GM12878 (cell line): ENCODE results near the gene MED25. TPM values are rescaled to one million over a fixed set of nuclear protein-coding genes. Genes with fewer than 3 reads are reported as not detected.

Experiments
- ATF7 ChIP-seq: fragments of 450-650 bp; IDR thresholded peaks from 2 replicates; pipeline ENCODE4 v1.6.1; 2016; ENCODE audit warnings: low read depth, mild to moderate bottlenecking
- BHLHE40 ChIP-seq, 2 experiments: fragments of 450-650 bp in 1 of 2; IDR thresholded peaks; 2 replicates each; pipeline ENCODE4 v1.6.1; 2011 to 2017; ENCODE audit warnings: low read depth in 2 of 2, borderline replicate concordance in 1 of 2, improper control_type of control experiment in 1 of 2, low read length in 1 of 2, mild to moderate bottlenecking in 1 of 2
- DPF2 ChIP-seq: fragments of 450-650 bp; IDR thresholded peaks from 2 replicates; pipeline ENCODE4 v1.6.1; 2017; ENCODE audit warnings: mild to moderate bottlenecking
- EED ChIP-seq: sonication (generic); IDR thresholded peaks from 2 replicates; pipeline ENCODE4 v1.6.1; 2016; ENCODE audit warnings: antibody characterized with exemption, low read depth
- HCFC1 ChIP-seq: fragments of 150-350 bp; IDR thresholded peaks from 2 replicates; pipeline ENCODE4 v1.6.1; 2014; ENCODE audit warnings: low read length
- HDGF ChIP-seq: fragments of 450-650 bp; IDR thresholded peaks from 2 replicates; pipeline ENCODE4 v1.6.1; 2016; ENCODE audit warnings: antibody characterized with exemption
- NFIC ChIP-seq: IDR thresholded peaks from 2 replicates; pipeline ENCODE4 v1.6.1; 2012; ENCODE audit warnings: low read depth, mild to moderate bottlenecking, inconsistent platforms, low read length, moderate library complexity
- NR2C1 ChIP-seq: fragments of 450-650 bp; IDR thresholded peaks from 2 replicates; pipeline ENCODE4 v1.6.1; 2017; ENCODE audit warnings: antibody characterized with exemption, mild to moderate bottlenecking, moderate library complexity
- POLR2A ChIP-seq: IDR thresholded peaks from 2 replicates; pipeline ENCODE4 v1.6.1; 2011; ENCODE audit warnings: low read depth, mild to moderate bottlenecking, low read length
- POLR2AphosphoS2 ChIP-seq: IDR thresholded peaks from 2 replicates; pipeline ENCODE4 v1.6.1; 2011; ENCODE audit warnings: low read depth, mild to moderate bottlenecking, low read length, improper control_type of control experiment, moderate library complexity
- POU2F2 ChIP-seq: IDR thresholded peaks from 3 replicates; pipeline ENCODE4 v1.6.1; 2011; ENCODE audit warnings: low read depth, mild to moderate bottlenecking, low read length, borderline replicate concordance
- RAD51 ChIP-seq: fragments of 450-650 bp; IDR thresholded peaks from 2 replicates; pipeline ENCODE4 v1.6.1; 2016; ENCODE audit warnings: moderate library complexity, mild to moderate bottlenecking, inconsistent platforms
- SMARCA5 ChIP-seq: fragments of 450-650 bp; IDR thresholded peaks from 2 replicates; pipeline ENCODE4 v1.6.1; 2017; ENCODE audit warnings: mild to moderate bottlenecking
- SMC3 ChIP-seq: IDR thresholded peaks from 2 replicates; pipeline ENCODE4 v1.6.1; 2011; ENCODE audit warnings: low read length, improper control_type of control experiment, borderline replicate concordance
- YY1 ChIP-seq: IDR thresholded peaks from 2 replicates; pipeline ENCODE4 v1.6.1; 2011; ENCODE audit warnings: low read depth, mild to moderate bottlenecking, low read length
- ZNF24 ChIP-seq: fragments of 450-650 bp; IDR thresholded peaks from 2 replicates; pipeline ENCODE4 v1.6.1; 2017; ENCODE audit warnings: antibody characterized with exemption, mild to moderate bottlenecking
- polyA plus RNA-seq, 11 experiments: library from polyadenylated mRNA; depleted of rRNA in 4 of 11; unstranded in 6 of 11; stranded (reverse) in 5 of 11; fragments of >200 nt; fragmentation: Nextera tagmentation in 4 of 11; fragmentation: Illumina TruSeq in 1 of 11; extraction: Ambion mirVana in 4 of 11; extraction: Trizol in 1 of 11; gene quantifications; 1 replicate in 1 of 11; 2 replicates in 10 of 11; pipeline versions ENCODE4 v1.2.1 to v1.2.3, GENCODE V29; 2011 to 2016; ENCODE audit warnings: inconsistent platforms in 2 of 11, missing spikeins in 2 of 11, low read depth in 1 of 11
- total RNA-seq, 4 experiments: library from RNA; depleted of rRNA in 3 of 4; stranded (reverse); fragments of >200 nt in 3 of 4; fragmentation: Illumina TruSeq in 1 of 4; extraction: Trizol in 1 of 4; gene quantifications; 2 replicates each; pipeline versions ENCODE4 v1.2.1 to v1.2.3, GENCODE V29; 2013 to 2021
- TF ChIP-seq, protein P1 (sequence below): fragments of 150-350 bp; IDR thresholded peaks from 2 replicates; pipeline ENCODE4 v1.6.1; 2014; ENCODE audit warnings: mild to moderate bottlenecking, low read depth, low read length
- TF ChIP-seq, protein P2 (sequence below): fragments of 450-650 bp; IDR thresholded peaks from 2 replicates; pipeline ENCODE4 v1.6.1; 2017; ENCODE audit warnings: mild to moderate bottlenecking, moderate library complexity
- TF ChIP-seq, protein P3 (sequence below): fragments of 450-650 bp; conservative IDR thresholded peaks from 2 replicates; pipeline ENCODE4 v1.6.1; 2017; ENCODE audit warnings: mild to moderate bottlenecking, moderate library complexity
- TF ChIP-seq, protein P4 (sequence below), 3 experiments: IDR thresholded peaks in 2 of 3; conservative IDR thresholded peaks in 1 of 3; 2 replicates each; pipeline ENCODE4 v1.5.1; 2011; ENCODE audit warnings: low read depth in 3 of 3, low read length in 3 of 3, mild to moderate bottlenecking in 3 of 3, control low read depth in 2 of 3, moderate library complexity in 2 of 3, inconsistent platforms in 1 of 3, mixed read lengths in 1 of 3; ENCODE audit not compliant: control insufficient read depth in 2 of 3, insufficient read depth in 1 of 3; ENCODE audit errors: extremely low read depth in 1 of 3
- TF ChIP-seq, protein P5 (sequence below): IDR thresholded peaks from 2 replicates; pipeline ENCODE4 v1.6.1; 2011; ENCODE audit warnings: low read depth, mild to moderate bottlenecking, low read length, moderate library complexity, borderline replicate concordance; ENCODE audit errors: extremely low read depth

Gene MED25
- total and polyA plus RNA-seq, 10 of the 15 experiments (the other 5 are each of a cell fraction or from before 2014, with no cell fraction given), result 3.5 to 53.9 (median 17.1) TPM

DNA sequence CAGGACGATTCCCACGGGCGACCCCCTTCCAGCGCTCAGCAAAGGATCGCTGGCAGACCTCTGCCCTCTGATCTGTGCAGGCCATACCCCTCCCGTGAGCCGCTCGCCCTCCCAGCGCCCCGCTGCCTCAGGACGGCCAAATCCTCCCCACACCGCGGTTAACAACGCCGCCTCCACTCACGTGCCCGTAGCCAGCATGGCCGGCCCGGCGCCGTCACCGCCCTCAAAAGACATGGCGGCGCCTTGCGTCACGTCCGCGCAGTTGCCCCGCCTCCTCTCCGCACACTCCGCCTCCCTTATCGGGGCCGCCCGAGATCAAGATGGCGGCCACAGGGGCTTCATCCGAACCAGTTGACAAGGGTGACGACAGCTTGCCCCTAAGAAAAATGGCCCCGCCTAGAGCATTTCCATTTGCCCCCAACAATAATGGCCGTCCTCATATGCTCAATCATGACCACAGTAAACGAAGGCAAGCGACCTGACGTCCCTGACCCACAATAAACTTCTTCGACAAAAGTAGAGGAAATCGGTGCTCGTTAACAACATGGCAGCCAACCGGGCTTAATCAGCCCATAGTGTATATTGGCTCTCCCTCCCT is 58.4 kb downstream of the MED25 start (continued):
- TF ChIP-seq, protein P1, sequence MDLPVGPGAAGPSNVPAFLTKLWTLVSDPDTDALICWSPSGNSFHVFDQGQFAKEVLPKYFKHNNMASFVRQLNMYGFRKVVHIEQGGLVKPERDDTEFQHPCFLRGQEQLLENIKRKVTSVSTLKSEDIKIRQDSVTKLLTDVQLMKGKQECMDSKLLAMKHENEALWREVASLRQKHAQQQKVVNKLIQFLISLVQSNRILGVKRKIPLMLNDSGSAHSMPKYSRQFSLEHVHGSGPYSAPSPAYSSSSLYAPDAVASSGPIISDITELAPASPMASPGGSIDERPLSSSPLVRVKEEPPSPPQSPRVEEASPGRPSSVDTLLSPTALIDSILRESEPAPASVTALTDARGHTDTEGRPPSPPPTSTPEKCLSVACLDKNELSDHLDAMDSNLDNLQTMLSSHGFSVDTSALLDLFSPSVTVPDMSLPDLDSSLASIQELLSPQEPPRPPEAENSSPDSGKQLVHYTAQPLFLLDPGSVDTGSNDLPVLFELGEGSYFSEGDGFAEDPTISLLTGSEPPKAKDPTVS, result no peak
- peak; percentile 88 to 97 for TF ChIP-seq BHLHE40 (IDR thresholded peaks at IDR 0.05; ENCODE audit: borderline replicate concordance in 1 of 2, low read depth in 2 of 2, low read length in 1 of 2)
- peak; percentile 85 for TF ChIP-seq HCFC1
- TF ChIP-seq, protein P2, sequence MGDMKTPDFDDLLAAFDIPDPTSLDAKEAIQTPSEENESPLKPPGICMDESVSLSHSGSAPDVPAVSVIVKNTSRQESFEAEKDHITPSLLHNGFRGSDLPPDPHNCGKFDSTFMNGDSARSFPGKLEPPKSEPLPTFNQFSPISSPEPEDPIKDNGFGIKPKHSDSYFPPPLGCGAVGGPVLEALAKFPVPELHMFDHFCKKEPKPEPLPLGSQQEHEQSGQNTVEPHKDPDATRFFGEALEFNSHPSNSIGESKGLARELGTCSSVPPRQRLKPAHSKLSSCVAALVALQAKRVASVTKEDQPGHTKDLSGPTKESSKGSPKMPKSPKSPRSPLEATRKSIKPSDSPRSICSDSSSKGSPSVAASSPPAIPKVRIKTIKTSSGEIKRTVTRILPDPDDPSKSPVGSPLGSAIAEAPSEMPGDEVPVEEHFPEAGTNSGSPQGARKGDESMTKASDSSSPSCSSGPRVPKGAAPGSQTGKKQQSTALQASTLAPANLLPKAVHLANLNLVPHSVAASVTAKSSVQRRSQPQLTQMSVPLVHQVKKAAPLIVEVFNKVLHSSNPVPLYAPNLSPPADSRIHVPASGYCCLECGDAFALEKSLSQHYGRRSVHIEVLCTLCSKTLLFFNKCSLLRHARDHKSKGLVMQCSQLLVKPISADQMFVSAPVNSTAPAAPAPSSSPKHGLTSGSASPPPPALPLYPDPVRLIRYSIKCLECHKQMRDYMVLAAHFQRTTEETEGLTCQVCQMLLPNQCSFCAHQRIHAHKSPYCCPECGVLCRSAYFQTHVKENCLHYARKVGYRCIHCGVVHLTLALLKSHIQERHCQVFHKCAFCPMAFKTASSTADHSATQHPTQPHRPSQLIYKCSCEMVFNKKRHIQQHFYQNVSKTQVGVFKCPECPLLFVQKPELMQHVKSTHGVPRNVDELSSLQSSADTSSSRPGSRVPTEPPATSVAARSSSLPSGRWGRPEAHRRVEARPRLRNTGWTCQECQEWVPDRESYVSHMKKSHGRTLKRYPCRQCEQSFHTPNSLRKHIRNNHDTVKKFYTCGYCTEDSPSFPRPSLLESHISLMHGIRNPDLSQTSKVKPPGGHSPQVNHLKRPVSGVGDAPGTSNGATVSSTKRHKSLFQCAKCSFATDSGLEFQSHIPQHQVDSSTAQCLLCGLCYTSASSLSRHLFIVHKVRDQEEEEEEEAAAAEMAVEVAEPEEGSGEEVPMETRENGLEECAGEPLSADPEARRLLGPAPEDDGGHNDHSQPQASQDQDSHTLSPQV, result no peak
- TF ChIP-seq HDGF, result peak; percentile 39; the same call in 1 of the 2 replicates
- peak; percentile 93 for TF ChIP-seq NR2C1
- TF ChIP-seq, protein P3, sequence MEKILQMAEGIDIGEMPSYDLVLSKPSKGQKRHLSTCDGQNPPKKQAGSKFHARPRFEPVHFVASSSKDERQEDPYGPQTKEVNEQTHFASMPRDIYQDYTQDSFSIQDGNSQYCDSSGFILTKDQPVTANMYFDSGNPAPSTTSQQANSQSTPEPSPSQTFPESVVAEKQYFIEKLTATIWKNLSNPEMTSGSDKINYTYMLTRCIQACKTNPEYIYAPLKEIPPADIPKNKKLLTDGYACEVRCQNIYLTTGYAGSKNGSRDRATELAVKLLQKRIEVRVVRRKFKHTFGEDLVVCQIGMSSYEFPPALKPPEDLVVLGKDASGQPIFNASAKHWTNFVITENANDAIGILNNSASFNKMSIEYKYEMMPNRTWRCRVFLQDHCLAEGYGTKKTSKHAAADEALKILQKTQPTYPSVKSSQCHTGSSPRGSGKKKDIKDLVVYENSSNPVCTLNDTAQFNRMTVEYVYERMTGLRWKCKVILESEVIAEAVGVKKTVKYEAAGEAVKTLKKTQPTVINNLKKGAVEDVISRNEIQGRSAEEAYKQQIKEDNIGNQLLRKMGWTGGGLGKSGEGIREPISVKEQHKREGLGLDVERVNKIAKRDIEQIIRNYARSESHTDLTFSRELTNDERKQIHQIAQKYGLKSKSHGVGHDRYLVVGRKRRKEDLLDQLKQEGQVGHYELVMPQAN, result peak; percentile 35; the same call in 1 of the 2 replicates
- TF ChIP-seq POLR2AphosphoS2, result peak; percentile 74; the same call in 1 of the 2 replicates
- TF ChIP-seq SMC3, result 0 out of 2 replicates have a peak, but pooled peaks have one; percentile 11
- TF ChIP-seq DPF2, result peak; percentile 47; the same call in 1 of the 2 replicates
- TF ChIP-seq RAD51, result peak; percentile 19; the same call in 1 of the 2 replicates
- TF ChIP-seq NFIC, result no peak
- TF ChIP-seq YY1, result peak; percentile 97
- TF ChIP-seq POU2F2, result no peak; the same call in 2 of the 3 replicates
- TF ChIP-seq SMARCA5, result peak; percentile 69
- no peak for TF ChIP-seq ZNF24
- TF ChIP-seq, protein P4, sequence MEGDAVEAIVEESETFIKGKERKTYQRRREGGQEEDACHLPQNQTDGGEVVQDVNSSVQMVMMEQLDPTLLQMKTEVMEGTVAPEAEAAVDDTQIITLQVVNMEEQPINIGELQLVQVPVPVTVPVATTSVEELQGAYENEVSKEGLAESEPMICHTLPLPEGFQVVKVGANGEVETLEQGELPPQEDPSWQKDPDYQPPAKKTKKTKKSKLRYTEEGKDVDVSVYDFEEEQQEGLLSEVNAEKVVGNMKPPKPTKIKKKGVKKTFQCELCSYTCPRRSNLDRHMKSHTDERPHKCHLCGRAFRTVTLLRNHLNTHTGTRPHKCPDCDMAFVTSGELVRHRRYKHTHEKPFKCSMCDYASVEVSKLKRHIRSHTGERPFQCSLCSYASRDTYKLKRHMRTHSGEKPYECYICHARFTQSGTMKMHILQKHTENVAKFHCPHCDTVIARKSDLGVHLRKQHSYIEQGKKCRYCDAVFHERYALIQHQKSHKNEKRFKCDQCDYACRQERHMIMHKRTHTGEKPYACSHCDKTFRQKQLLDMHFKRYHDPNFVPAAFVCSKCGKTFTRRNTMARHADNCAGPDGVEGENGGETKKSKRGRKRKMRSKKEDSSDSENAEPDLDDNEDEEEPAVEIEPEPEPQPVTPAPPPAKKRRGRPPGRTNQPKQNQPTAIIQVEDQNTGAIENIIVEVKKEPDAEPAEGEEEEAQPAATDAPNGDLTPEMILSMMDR (IDR thresholded peaks at IDR 0.05 in 2 of 3, conservative IDR thresholded peaks at IDR 0.05 in 1 of 3; ENCODE audit: control insufficient read depth in 2 of 3, extremely low read depth in 1 of 3, insufficient read depth in 1 of 3, low read depth in 3 of 3, low read length in 3 of 3), result no peak
- TF ChIP-seq, protein P5, sequence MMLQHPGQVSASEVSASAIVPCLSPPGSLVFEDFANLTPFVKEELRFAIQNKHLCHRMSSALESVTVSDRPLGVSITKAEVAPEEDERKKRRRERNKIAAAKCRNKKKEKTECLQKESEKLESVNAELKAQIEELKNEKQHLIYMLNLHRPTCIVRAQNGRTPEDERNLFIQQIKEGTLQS, result no peak
- peak; percentile 81 for TF ChIP-seq ATF7
- TF ChIP-seq POLR2A, result peak; percentile 78
- TF ChIP-seq EED, result no peak
